IPS-20b (cell line): ENCODE data around the gene PBOV1.

Source experiments
- H3K27ac ChIP-seq: one replicate; pipeline ENCODE4 v1.5.1; 2013; ENCODE audit warnings: low read length
- H3K27me3 ChIP-seq: 2 replicates; pipeline ENCODE4 v1.6.1; 2013; ENCODE audit warnings: mild to moderate bottlenecking, low read length, inconsistent platforms; ENCODE audit not compliant: insufficient read depth
- H3K36me3 ChIP-seq: 2 replicates; pipeline ENCODE4 v1.6.1; 2013; ENCODE audit warnings: low read depth, mild to moderate bottlenecking, inconsistent platforms, low read length, moderate library complexity; ENCODE audit not compliant: insufficient read depth
- H3K4me1 ChIP-seq: 2 replicates; pipeline ENCODE4 v1.6.1; 2013; ENCODE audit warnings: mild to moderate bottlenecking, control low read depth, inconsistent platforms, low read length, moderate library complexity; ENCODE audit not compliant: insufficient read depth
- H3K4me3 ChIP-seq: 2 replicates; pipeline ENCODE4 v1.5.1; 2013; ENCODE audit warnings: mild to moderate bottlenecking, low read length, inconsistent platforms
- H3K9ac ChIP-seq: 2 replicates; pipeline ENCODE4 v1.6.1; 2013; ENCODE audit warnings: low read depth, mild to moderate bottlenecking, inconsistent platforms, low read length, moderate library complexity
- H3K9me3 ChIP-seq: 2 replicates; pipeline ENCODE4 v1.6.1; 2013; ENCODE audit warnings: mild to moderate bottlenecking, low read depth, low read length, inconsistent platforms; ENCODE audit not compliant: insufficient read depth

Gene PBOV1

GRCh38 chr6:138248878-138249277, 30.6 kb upstream of the PBOV1 start:
- no peak overlapping the region for H3K27ac ChIP-seq
- no peak overlapping the region for H3K4me3 ChIP-seq
- H3K36me3 ChIP-seq: peaks cover 7% of the 10 kb centered on the region; the same call in 1 of the 2 replicates
- H3K4me1 ChIP-seq: no peaks in the 10 kb centered on the region
- H3K9ac ChIP-seq: no peak overlapping the region
- no peaks in the 10 kb centered on the region for H3K27me3 ChIP-seq
- H3K9me3 ChIP-seq: no peaks in the 10 kb centered on the region

- Histone ChIP-seq H3K9me3 (no peaks in the 10 kb centered on the region), H3K4me3 (no peak overlapping the region), H3K27me3 (no peaks in the 10 kb centered on the region), H3K9ac (no peak overlapping the region), H3K36me3 (no peaks in the 10 kb centered on the region), H3K27ac (no peak overlapping the region), H3K4me1 (no peaks in the 10 kb centered on the region)
These were observed 29.7 kb upstream of the PBOV1 start for GRCh38 chr6:138248011-138248410.

- H3K27me3 ChIP-seq: no peaks in the 10 kb centered on the region
- no peaks in the 10 kb centered on the region for H3K9me3 ChIP-seq
- H3K4me1 ChIP-seq: no peaks in the 10 kb centered on the region
- no peak overlapping the region for H3K9ac ChIP-seq
- no peak overlapping the region for H3K27ac ChIP-seq
- H3K36me3 ChIP-seq: no peaks in the 10 kb centered on the region
- no peak overlapping the region for H3K4me3 ChIP-seq
These were observed 28.6 kb upstream of the PBOV1 start for GRCh38 chr6:138246650-138247440.

- Histone ChIP-seq H3K36me3 (no peaks in the 10 kb centered on the region), H3K9me3 (no peaks in the 10 kb centered on the region), H3K27ac (no peak overlapping the region), H3K27me3 (no peaks in the 10 kb centered on the region), H3K9ac (no peak overlapping the region), H3K4me1 (no peaks in the 10 kb centered on the region), H3K4me3 (no peak overlapping the region)
These were observed 27.5 kb upstream of the PBOV1 start for GRCh38 chr6:138245751-138246150.

GRCh38 chr6:138242987-138243592, 24.8 kb upstream of the PBOV1 start:
- Histone ChIP-seq H3K4me1 (peaks cover 4% of the 10 kb centered on the region; the same call in 1 of the 2 replicates), H3K27ac (no peak overlapping the region), H3K9me3 (no peaks in the 10 kb centered on the region), H3K9ac (no peak overlapping the region), H3K4me3 (no peak overlapping the region), H3K27me3 (no peaks in the 10 kb centered on the region), H3K36me3 (no peaks in the 10 kb centered on the region)

- Histone ChIP-seq H3K4me1 (peaks cover 11% of the 10 kb centered on the region; the same call in 1 of the 2 replicates), H3K27ac (no peak overlapping the region), H3K9me3 (no peaks in the 10 kb centered on the region), H3K4me3 (no peak overlapping the region), H3K27me3 (no peaks in the 10 kb centered on the region), H3K9ac (no peak overlapping the region), H3K36me3 (no peaks in the 10 kb centered on the region)
These were observed 23.6 kb upstream of the PBOV1 start for GRCh38 chr6:138241934-138242333.

- H3K27me3 ChIP-seq: no peaks in the 10 kb centered on the region
- no peak overlapping the region for H3K27ac ChIP-seq
- no peaks in the 10 kb centered on the region for H3K9me3 ChIP-seq
- no peak overlapping the region for H3K9ac ChIP-seq
- no peaks in the 10 kb centered on the region for H3K36me3 ChIP-seq
- H3K4me3 ChIP-seq: no peak overlapping the region
- peaks cover 11% of the 10 kb centered on the region; the same call in 1 of the 2 replicates for H3K4me1 ChIP-seq
These were observed 23.1 kb upstream of the PBOV1 start for GRCh38 chr6:138241381-138241780.

GRCh38 chr6:138240476-138241245, 22.4 kb upstream of the PBOV1 start:
- Histone ChIP-seq H3K27ac (no peak overlapping the region), H3K9ac (no peak overlapping the region), H3K36me3 (no peaks in the 10 kb centered on the region), H3K4me3 (no peak overlapping the region), H3K27me3 (no peaks in the 10 kb centered on the region), H3K4me1 (peaks cover 11% of the 10 kb centered on the region; the same call in 1 of the 2 replicates), H3K9me3 (no peaks in the 10 kb centered on the region)

- no peak overlapping the region for H3K4me3 ChIP-seq
- H3K36me3 ChIP-seq: no peaks in the 10 kb centered on the region
- H3K9me3 ChIP-seq: no peaks in the 10 kb centered on the region
- H3K27me3 ChIP-seq: no peaks in the 10 kb centered on the region
- peaks cover 11% of the 10 kb centered on the region; the same call in 1 of the 2 replicates for H3K4me1 ChIP-seq
- H3K9ac ChIP-seq: no peak overlapping the region
- H3K27ac ChIP-seq: no peak overlapping the region
These were observed 21.5 kb upstream of the PBOV1 start for GRCh38 chr6:138239774-138240173.

- Histone ChIP-seq H3K27me3 (no peaks in the 10 kb centered on the region), H3K27ac (no peak overlapping the region), H3K36me3 (no peaks in the 10 kb centered on the region), H3K4me3 (no peak overlapping the region), H3K9me3 (no peaks in the 10 kb centered on the region), H3K9ac (no peak overlapping the region), H3K4me1 (peaks cover 11% of the 10 kb centered on the region; the same call in 1 of the 2 replicates)
These were observed 20.1 kb upstream of the PBOV1 start for GRCh38 chr6:138238368-138238767.

- H3K9me3 ChIP-seq: no peaks in the 10 kb centered on the region
- no peak overlapping the region for H3K27ac ChIP-seq
These were observed 19.2 kb upstream of the PBOV1 start for GRCh38 chr6:138237463-138237862.

More at GRCh38 chr6:138237463-138237862, 19.2 kb upstream of the PBOV1 start:
- Histone ChIP-seq H3K9ac (no peak overlapping the region), H3K36me3 (no peaks in the 10 kb centered on the region), H3K4me3 (no peak overlapping the region), H3K4me1 (peaks cover 11% of the 10 kb centered on the region; the same call in 1 of the 2 replicates), H3K27me3 (no peaks in the 10 kb centered on the region)
